ENCODE results near the gene ITGA2B.

Gene ITGA2B

DNA sequence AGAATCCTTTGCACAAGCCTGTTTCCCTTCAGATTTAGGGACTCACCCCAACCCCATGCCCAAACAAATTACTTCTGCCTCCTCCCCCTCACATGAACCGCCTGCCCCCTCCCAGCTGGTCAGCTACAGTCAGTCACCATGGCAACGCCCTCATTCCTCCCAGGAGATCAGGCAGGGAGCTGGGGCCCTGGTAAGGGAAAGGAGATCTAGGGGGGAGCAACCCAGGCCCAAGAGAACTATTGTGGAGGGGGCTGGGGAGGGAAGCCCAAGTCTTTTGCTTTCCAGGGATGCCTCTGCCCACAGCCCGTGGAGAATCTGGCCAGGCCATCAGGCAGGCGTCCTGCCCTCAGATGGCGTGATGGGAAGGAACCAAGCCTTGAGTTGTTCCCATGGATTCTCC, 28.6 kb downstream of the ITGA2B start:
- Histone ChIP-seq H3K4me3 (ENCODE audit: low read length in 2 of 2) (no peak overlapping the region), H3K36me3 (ENCODE audit: control insufficient read depth in 2 of 2, insufficient read depth in 2 of 2, low read length in 2 of 2) (no peaks in the 10 kb centered on the region), H3K9ac (ENCODE audit: low read depth in 1 of 2, low read length in 2 of 2) (no peak overlapping the region), H3K4me1 (ENCODE audit: control insufficient read depth in 2 of 2, insufficient read depth in 2 of 2, low read length in 2 of 2) (peaks cover 2 to 6% of the 10 kb centered on the region in 2 donors), H3K27ac (ENCODE audit: low read depth in 2 of 2, low read length in 2 of 2) (no peak overlapping the region), H3K9me3 (ENCODE audit: control insufficient read depth in 2 of 2, low read length in 2 of 2) (no peaks in the 10 kb centered on the region), H3K27me3 (ENCODE audit: control insufficient read depth in 2 of 2, insufficient read depth in 2 of 2, low read length in 2 of 2) (peaks cover 13 to 21% of the 10 kb centered on the region in 2 donors)

DNA sequence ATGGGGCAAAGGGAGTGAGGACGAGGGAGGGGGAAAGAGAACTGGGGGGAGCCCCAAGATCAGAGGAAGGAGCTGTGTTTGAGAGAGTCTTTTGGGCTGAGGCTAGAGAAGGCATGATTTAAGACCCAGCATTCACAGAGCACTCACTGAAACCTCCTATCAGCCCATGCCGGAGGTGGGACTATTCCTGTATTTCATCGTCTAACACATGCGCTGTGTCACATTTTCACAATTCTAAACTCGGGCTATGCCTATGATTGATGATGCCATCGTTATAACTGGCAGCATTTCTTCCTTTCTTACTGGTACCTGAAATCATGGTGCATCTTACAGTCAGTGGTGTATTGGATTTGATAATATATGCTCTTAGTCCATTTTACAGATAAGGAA, 29.3 kb downstream of the ITGA2B start:
- Histone ChIP-seq H3K36me3 (ENCODE audit: control insufficient read depth in 2 of 2, insufficient read depth in 2 of 2, low read length in 2 of 2) (no peaks in the 10 kb centered on the region), H3K4me3 (ENCODE audit: low read length in 2 of 2) (no peak overlapping the region), H3K9ac (ENCODE audit: low read depth in 1 of 2, low read length in 2 of 2) (no peak overlapping the region), H3K27ac (ENCODE audit: low read depth in 2 of 2, low read length in 2 of 2) (no peak overlapping the region), H3K9me3 (ENCODE audit: control insufficient read depth in 2 of 2, low read length in 2 of 2) (no peaks in the 10 kb centered on the region), H3K4me1 (ENCODE audit: control insufficient read depth in 2 of 2, insufficient read depth in 2 of 2, low read length in 2 of 2) (peaks cover 2 to 6% of the 10 kb centered on the region in 2 donors), H3K27me3 (ENCODE audit: control insufficient read depth in 2 of 2, insufficient read depth in 2 of 2, low read length in 2 of 2) (peaks cover 13 to 21% of the 10 kb centered on the region in 2 donors)

DNA sequence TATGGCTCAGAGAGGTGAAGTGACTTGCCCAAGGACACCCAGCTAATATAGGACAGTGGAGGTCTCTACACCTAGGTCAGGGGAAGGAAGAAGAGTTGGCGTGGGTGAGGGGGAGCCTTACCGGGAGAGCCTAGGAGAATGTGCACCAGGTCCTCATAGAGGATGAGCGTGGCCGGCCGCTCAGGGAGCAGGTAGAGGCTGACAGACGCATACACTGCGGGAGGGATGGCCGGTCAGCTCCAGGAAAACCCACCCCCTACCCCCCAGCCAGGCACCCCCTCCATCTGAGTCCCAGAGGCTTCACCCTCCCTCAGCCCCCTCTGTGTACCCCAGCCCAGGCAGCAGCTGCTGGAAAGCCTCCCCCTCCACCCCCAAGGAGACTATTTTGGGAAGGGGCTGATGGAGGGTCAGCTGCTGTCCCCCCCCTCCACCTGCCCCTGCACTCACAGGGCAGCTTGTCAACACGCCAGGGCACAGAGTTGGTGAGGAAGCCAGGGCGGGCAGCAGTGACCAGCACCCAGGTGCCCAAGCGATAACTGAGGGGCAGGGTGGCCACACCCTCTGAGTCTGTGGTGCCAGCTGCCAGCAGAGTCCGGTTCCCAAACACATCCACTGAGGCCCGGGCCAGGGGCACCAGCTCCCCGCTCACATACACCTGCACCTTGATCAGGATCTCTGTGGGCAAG, 29.8 kb downstream of the ITGA2B start:
- Histone ChIP-seq H3K9me3 (ENCODE audit: control insufficient read depth in 2 of 2, low read length in 2 of 2) (no peaks in the 10 kb centered on the region), H3K36me3 (ENCODE audit: control insufficient read depth in 2 of 2, insufficient read depth in 2 of 2, low read length in 2 of 2) (no peaks in the 10 kb centered on the region), H3K4me3 (ENCODE audit: low read length in 2 of 2) (no peak overlapping the region), H3K27me3 (ENCODE audit: control insufficient read depth in 2 of 2, insufficient read depth in 2 of 2, low read length in 2 of 2) (peaks cover 10 to 21% of the 10 kb centered on the region in 2 donors), H3K9ac (ENCODE audit: low read depth in 1 of 2, low read length in 2 of 2) (no peak overlapping the region), H3K27ac (ENCODE audit: low read depth in 2 of 2, low read length in 2 of 2) (no peak overlapping the region), H3K4me1 (ENCODE audit: control insufficient read depth in 2 of 2, insufficient read depth in 2 of 2, low read length in 2 of 2) (peaks cover 2 to 6% of the 10 kb centered on the region in 2 donors)

DNA sequence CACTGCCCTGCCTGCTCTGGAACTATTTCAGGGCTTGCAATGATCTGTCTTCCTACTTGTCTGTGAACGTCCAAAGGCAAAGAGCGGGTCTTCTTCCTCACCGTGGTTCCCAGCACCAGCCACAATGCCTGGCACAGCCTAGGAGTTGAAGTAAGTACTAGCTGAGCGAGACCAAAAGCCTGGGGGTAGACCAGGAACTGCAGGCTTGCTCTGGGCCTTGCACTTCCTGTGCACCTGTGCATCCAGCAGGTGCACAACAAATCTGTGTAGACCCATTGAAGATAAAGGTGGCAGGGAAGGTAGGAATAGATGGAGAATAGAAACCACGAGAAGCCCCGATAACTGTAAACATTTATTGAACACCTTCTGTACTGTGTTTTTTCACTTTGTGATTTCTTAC, 30.4 kb downstream of the ITGA2B start:
- Histone ChIP-seq H3K27me3 (ENCODE audit: control insufficient read depth in 2 of 2, insufficient read depth in 2 of 2, low read length in 2 of 2) (peaks cover 10 to 21% of the 10 kb centered on the region in 2 donors), H3K4me1 (ENCODE audit: control insufficient read depth in 2 of 2, insufficient read depth in 2 of 2, low read length in 2 of 2) (peaks cover 2 to 6% of the 10 kb centered on the region in 2 donors), H3K9ac (ENCODE audit: low read depth in 1 of 2, low read length in 2 of 2) (no peak overlapping the region), H3K4me3 (ENCODE audit: low read length in 2 of 2) (no peak overlapping the region), H3K27ac (ENCODE audit: low read depth in 2 of 2, low read length in 2 of 2) (no peak overlapping the region), H3K36me3 (ENCODE audit: control insufficient read depth in 2 of 2, insufficient read depth in 2 of 2, low read length in 2 of 2) (no peaks in the 10 kb centered on the region), H3K9me3 (ENCODE audit: control insufficient read depth in 2 of 2, low read length in 2 of 2) (no peaks in the 10 kb centered on the region)

DNA sequence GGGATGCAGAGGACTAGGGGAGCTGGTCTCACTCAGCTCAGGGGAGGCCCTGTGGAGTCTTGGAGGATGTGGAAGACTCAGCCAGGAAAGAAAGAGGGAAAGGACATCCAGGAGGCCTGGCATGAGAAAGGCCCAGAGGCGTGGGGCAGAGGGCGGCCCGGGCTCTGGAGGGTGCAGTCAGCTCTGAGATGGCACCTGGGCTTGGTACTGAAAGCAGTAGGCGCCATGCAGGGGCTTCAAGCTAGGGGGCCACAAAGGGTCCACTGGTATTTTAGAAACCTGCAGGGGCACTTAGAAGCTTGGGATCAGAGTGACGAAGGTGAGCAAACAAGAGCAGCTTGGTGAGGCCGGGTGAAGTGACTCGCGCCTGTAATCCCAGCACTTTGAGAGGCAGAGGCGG, 31.4 kb downstream of the ITGA2B start:
- Histone ChIP-seq H3K27ac (ENCODE audit: low read depth in 2 of 2, low read length in 2 of 2) (no peak overlapping the region), H3K36me3 (ENCODE audit: control insufficient read depth in 2 of 2, insufficient read depth in 2 of 2, low read length in 2 of 2) (peaks cover 0 to 2% of the 10 kb centered on the region in 2 donors), H3K4me1 (ENCODE audit: control insufficient read depth in 2 of 2, insufficient read depth in 2 of 2, low read length in 2 of 2) (peaks cover 2 to 4% of the 10 kb centered on the region in 2 donors), H3K9ac (ENCODE audit: low read depth in 1 of 2, low read length in 2 of 2) (no peak overlapping the region), H3K4me3 (ENCODE audit: low read length in 2 of 2) (no peak overlapping the region), H3K27me3 (ENCODE audit: control insufficient read depth in 2 of 2, insufficient read depth in 2 of 2, low read length in 2 of 2) (peaks cover 10 to 21% of the 10 kb centered on the region in 2 donors), H3K9me3 (ENCODE audit: control insufficient read depth in 2 of 2, low read length in 2 of 2) (no peaks in the 10 kb centered on the region)

DNA sequence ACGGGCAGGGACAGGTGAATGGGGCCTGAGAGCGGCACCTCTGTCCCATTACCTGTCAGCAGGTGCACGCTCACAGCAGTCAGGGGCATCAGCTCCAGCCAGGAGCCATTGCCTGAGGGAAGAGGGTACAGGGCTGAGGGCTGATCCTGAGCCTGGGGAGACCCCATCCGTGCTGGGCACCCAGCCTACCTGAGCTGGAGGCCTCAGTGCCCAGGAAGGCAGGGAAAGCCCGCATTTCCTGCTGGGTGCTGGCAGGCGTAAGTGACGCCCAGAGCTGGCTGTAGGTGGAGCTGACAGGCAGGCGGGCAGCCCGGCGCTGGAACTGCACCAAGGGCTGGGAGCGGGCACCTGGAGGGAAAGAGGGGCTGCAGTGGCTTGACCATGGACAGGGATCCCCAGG, 33.2 kb downstream of the ITGA2B start:
- Histone ChIP-seq H3K36me3 (ENCODE audit: control insufficient read depth in 2 of 2, insufficient read depth in 2 of 2, low read length in 2 of 2) (peaks cover 15 to 17% of the 10 kb centered on the region in 2 donors), H3K27ac (ENCODE audit: low read depth in 2 of 2, low read length in 2 of 2) (no peak overlapping the region), H3K9ac (ENCODE audit: low read depth in 1 of 2, low read length in 2 of 2) (no peak overlapping the region), H3K4me3 (ENCODE audit: low read length in 2 of 2) (no peak overlapping the region), H3K4me1 (ENCODE audit: control insufficient read depth in 2 of 2, insufficient read depth in 2 of 2, low read length in 2 of 2) (no peaks in the 10 kb centered on the region), H3K9me3 (ENCODE audit: control insufficient read depth in 2 of 2, low read length in 2 of 2) (no peaks in the 10 kb centered on the region), H3K27me3 (ENCODE audit: control insufficient read depth in 2 of 2, insufficient read depth in 2 of 2, low read length in 2 of 2) (peaks cover 6 to 15% of the 10 kb centered on the region in 2 donors)

DNA sequence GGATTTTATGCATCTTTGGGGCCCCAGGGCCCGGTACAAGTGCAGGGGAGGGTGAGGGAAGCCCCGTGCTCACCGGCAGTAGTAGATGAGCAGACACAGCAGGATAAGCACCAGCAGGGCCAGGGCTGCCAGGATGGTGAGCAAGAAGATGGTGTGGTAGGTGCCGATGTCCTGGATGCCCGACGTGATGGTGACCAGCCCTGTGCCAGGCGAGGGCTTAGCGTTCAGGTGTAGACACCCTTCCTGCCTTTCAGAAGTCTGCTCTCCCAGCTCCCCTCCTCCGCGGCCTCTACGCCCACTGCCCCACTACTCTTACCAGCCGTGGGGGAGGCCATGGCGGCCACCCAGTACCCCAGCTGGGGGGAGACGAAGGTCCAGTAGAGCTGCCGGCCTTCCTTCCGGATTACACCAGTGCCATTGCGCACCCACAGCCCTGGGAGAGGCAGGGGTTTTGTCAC, 33.8 kb downstream of the ITGA2B start:
- Histone ChIP-seq H3K36me3 (ENCODE audit: control insufficient read depth in 2 of 2, insufficient read depth in 2 of 2, low read length in 2 of 2) (peaks cover 20 to 23% of the 10 kb centered on the region in 2 donors), H3K27ac (ENCODE audit: low read depth in 2 of 2, low read length in 2 of 2) (no peak overlapping the region), H3K4me1 (ENCODE audit: control insufficient read depth in 2 of 2, insufficient read depth in 2 of 2, low read length in 2 of 2) (no peaks in the 10 kb centered on the region), H3K4me3 (ENCODE audit: low read length in 2 of 2) (no peak overlapping the region), H3K27me3 (ENCODE audit: control insufficient read depth in 2 of 2, insufficient read depth in 2 of 2, low read length in 2 of 2) (peaks cover 1 to 10% of the 10 kb centered on the region in 2 donors), H3K9ac (ENCODE audit: low read depth in 1 of 2, low read length in 2 of 2) (no peak overlapping the region), H3K9me3 (ENCODE audit: control insufficient read depth in 2 of 2, low read length in 2 of 2) (no peaks in the 10 kb centered on the region)

DNA sequence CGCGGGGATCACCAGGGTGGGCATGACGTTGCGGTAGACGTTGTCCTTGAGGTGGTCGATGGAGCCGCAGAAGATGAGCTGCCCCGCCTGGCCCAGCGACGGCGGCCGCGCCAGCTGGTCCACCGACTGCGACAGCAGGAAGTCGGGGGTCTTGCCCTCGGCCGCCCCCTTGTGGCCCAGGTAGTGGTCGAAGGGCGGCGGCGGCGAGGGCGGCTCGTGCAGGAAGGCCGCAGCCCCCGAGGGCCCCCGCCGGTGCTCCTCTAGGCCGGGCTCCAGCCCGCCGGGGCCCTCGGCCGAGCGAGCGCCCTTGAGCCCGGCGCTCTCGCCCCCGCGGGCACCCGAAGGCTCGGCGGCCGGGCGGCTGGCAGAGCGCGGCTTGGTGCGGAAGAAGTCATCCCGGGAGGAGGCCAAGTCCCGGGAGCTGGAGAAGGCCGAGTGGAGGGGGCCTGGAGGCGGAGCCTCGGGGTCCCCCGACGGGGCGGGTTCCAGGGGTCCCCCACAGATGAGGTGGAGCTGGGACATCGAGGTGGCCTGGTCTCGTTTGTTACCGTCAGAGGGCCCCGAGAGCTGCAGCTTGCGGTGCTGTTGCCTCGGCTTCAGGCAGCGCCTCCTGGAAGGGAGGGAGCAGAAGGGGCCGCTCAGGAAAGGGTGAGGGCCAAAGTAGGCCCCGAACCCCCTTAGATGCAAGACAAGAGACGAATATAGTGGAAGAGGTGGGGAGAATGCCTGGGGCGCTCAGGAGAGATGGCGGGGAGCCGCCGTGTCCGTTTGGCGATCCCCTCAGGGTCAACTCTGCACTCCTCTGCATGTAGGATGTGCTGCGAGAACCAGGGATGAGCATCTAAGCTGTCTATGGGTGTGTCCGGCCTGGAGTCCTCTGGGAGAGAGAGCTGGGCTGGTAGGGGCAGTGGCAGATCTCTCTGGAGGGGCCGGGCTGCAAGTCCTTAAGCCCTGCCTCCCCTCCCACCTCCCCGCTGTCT, 34.6 kb downstream of the ITGA2B start:
- Histone ChIP-seq H3K9me3 (ENCODE audit: control insufficient read depth in 2 of 2, low read length in 2 of 2) (no peaks in the 10 kb centered on the region), H3K36me3 (ENCODE audit: control insufficient read depth in 2 of 2, insufficient read depth in 2 of 2, low read length in 2 of 2) (peaks cover 25 to 29% of the 10 kb centered on the region in 2 donors), H3K4me3 (ENCODE audit: low read length in 2 of 2) (no peak overlapping the region), H3K27ac (ENCODE audit: low read depth in 2 of 2, low read length in 2 of 2) (no peak overlapping the region), H3K9ac (ENCODE audit: low read depth in 1 of 2, low read length in 2 of 2) (no peak overlapping the region), H3K27me3 (ENCODE audit: control insufficient read depth in 2 of 2, insufficient read depth in 2 of 2, low read length in 2 of 2) (peaks cover 0 to 7% of the 10 kb centered on the region in 2 donors), H3K4me1 (ENCODE audit: control insufficient read depth in 2 of 2, insufficient read depth in 2 of 2, low read length in 2 of 2) (no peaks in the 10 kb centered on the region)

DNA sequence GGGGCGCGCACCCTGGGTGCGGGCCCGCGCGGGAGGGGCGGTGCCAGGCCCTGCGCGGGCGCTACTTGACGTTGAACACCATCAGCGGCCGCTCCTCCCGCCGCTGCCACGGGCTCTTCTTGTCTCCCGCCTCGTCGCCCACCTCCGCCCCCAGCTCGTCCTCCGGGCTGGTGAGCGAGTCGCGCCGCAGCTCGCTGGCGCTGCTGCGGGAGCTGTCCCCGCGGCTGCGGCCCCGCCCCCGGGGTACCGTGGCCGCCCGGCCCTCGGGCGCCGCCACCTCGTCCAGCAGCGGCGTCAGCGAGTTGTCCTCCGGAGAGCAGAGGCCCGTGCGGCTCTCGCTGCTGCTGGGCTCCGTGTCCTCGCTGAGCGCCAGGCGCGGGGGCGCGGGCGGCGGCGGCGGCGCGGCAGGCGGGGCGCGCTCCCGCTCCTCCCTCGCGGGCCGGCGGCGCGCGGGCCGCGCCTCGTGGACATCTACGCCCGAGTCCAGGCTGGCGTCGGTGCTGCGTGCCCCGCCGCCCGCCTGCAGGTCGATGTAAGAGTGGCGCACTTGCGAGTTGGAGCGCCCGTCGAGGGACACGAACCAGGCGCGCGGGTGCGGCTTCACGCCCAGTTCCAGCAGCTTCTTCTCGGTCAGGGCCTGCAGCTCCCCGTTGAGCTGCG, 35.6 kb downstream of the ITGA2B start:
- Histone ChIP-seq H3K9ac (ENCODE audit: low read depth in 1 of 2, low read length in 2 of 2) (no peak overlapping the region), H3K4me1 (ENCODE audit: control insufficient read depth in 2 of 2, insufficient read depth in 2 of 2, low read length in 2 of 2) (no peaks in the 10 kb centered on the region), H3K27ac (ENCODE audit: low read depth in 2 of 2, low read length in 2 of 2) (no peak overlapping the region), H3K4me3 (ENCODE audit: low read length in 2 of 2) (peak overlapping the region; percentile 43 to 44), H3K36me3 (ENCODE audit: control insufficient read depth in 2 of 2, insufficient read depth in 2 of 2, low read length in 2 of 2) (peaks cover 33 to 38% of the 10 kb centered on the region in 2 donors), H3K27me3 (ENCODE audit: control insufficient read depth in 2 of 2, insufficient read depth in 2 of 2, low read length in 2 of 2) (peaks cover 0 to 3% of the 10 kb centered on the region in 2 donors), H3K9me3 (ENCODE audit: control insufficient read depth in 2 of 2, low read length in 2 of 2) (no peaks in the 10 kb centered on the region)

Data from mucosa of rectum (tissue), 2 donors.